GM19023 (cell line): ENCODE results near the gene SASH1.
"Not testable (repeated sequence)": the region's sequence is repeated elsewhere in the genome, so short reads cannot be mapped to it uniquely, and the experiment has no call there.

Experiments
- ATAC-seq: cut with Tn5 transposase; IDR thresholded peaks from one replicate; pipeline ENCODE4 v1.9.1; 2021; ENCODE audit warnings: mild to moderate bottlenecking, moderate library complexity; ENCODE audit not compliant: unreplicated experiment

Gene SASH1

DNA sequence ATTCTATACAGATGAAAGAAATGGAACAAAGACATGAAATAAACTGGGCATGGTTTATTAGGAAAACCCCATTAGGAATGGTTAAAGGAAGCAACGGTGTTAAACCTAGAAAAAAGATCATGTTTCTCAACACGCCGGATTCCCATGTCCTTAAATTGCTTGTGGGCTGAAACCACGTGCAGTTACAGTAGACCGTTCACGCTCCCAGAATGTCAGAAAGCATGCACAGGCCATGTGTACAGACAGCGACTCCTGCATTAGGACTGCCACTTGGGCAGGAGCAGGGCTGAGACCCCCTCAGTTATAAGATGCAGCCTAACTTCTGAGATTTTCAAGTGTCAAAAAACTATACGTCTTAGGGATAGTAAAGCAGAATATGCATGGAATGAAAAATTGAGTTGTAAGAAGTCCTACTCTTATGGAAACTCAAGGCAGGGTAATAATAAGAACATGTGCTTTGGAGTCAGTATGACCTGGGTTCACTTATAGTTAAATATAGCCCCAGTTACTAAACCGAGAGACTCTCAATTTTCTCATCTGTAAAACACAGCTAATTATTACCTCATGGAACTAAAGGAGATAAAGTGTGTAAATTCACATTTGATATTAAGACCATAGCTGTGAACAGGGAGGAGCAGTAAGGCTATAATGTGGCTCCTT lies 230.2 kb downstream of the SASH1 start:
- no peak for ATAC-seq

DNA sequence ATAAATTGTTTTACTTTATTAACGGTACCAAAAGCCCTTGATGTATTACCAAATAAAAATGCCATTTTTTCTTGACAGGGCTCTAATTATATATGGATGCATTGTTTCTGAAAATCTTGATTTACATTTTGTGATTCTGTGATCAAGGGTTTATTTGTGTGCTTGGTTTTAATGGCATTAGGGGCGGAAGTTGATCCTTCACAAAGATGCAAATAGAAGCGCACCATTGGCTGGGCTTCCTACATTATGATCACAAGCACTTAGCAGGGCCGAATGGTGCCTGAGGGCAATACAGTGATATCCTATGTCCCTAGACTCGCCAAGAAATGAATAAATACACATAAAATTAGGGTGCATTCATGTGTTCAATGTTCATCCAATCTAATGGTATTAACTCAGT lies 231.3 kb downstream of the SASH1 start:
- ATAC-seq: no peak

DNA sequence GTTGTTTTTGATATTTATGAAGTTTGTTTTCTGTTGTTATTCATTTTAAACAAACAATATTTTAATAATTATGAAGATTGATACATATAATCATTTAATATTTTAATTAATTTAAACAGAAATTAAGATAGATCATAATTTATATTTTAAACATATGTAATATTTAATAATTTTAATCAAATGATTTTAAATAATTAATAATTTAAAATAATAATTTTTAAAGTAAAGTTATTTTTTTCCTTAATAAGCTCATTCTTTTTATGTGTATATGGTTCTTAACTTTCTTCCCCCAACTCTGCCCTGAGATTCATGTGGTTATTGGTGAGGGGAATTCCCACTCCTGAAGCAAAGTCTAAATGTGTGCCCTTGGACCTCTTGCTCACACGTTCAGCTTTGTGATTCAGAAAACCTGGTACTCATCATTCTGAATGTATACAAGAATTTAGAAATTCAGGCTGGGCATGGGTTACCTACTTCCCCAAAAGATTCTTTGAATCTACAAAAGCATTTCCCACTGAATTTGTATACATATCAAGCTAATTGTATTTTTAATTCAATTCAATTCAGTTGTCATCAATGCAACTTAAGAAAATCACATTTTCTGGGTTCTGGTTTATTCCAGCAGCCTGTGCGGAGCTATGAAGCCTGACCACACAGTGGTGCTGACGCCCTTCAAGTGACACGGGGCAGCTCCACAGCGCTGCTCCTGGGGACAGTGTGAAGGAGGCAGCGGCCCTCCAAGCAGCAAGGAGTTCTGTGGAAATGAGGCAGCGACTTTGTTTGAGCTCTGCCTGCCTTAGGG lies 235.2 kb downstream of the SASH1 start:
- peak; percentile 99 for ATAC-seq

DNA sequence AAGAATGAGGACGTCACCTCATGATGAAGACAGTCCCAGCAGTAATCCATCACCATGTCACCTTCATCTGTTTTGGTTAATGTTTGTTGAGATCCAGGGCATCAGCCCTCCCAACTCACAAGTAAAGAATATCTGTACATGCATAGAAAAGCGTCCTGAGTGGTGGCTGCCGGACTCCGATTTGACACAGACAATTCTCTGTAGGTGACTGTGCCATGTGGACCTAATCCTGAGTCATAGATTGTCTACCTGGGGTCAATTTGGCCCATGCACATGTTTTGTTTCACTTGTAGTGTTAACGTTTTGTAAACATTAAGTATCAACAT lies 235.8 kb downstream of the SASH1 start:
- ATAC-seq: no peak

DNA sequence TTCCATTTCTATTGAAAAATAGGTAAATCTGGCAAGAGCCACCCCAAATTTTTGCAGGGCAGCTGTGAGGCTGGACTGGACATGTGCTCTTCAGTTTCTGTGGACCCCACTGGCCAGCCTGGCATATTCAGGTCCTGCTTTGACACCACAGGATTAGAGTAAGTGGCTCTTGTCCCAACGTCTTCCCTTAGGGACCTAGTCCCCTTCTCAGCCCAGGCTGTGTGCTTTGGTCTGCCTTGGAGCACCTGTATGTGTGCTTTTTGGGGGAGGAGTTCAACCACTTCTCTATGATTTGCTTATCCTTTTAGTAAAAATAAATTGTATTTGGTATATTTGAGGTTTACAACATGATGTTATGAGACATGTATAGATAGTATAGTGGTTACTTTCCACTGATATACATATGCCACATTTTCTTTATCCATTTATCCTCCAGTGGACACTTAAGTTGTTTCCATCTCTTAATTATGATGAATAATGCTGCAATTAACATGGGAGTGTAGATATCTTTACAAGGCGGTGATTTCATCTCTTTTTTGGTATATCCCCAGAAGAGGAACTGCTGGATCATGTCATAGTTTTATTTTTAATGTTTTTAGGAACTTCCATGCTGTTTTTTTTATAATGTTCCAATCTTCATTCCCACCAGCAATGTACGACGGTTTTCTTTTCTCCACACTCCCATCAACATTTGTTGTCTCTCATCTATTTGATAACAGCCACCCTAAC lies 236.4 kb downstream of the SASH1 start:
- no peak for ATAC-seq

DNA sequence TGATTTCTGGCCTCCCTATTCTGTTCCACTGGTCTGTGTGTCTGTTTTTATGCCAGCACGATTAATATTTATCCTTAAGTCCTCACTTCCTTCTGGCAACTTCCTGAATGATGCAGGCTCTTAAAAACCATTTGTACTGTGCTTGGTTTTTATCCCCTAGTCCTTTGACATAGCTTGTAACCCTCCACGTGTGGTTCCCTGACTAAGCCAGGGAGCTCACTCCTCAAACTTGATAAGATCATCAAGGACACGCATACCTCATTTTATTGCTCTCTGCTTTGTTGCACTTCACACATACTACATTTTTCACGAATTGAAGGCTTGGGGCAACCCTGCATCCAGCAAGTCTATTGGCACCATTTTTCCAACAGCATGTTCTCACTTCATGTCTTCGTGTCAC lies 237.8 kb downstream of the SASH1 start:
- ATAC-seq: no peak

DNA sequence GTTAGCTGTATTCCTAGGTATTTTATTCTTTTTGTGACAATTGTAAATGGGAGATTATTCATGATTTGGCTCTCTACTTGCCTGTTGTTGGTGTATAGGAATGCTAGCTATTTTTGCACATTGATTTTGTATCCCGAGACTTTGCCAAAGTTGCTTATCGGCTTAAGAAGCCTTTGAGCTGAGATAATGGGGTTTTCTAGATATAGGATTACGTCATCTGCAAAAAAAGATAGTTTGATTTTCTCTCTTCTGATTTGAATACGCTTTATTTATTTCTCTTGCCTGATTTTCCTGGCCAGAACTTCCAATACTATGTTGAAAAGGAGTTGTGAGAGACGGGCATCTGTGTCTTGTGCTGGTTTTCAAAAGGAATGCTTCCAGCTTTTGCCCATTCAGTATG lies 241.0 kb downstream of the SASH1 start:
- ATAC-seq: no peak

DNA sequence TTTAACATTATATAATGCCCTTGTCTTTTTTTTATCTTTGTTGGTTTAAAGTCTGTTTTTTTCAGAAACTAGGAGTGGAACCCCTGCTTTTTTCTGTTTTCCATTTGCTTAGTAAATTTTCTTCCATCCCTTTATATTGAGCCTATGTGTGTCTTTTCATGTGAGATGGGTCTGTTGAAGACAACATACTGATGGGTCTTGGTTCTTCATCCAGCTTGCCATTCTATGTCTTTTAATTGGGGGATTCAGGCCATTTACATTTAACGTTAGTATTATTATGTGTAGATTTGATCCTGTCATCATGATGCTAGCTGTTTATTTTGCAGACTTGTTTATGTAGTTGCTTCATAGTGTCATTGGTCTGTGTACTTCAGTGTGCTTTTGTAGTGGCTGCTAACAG lies 243.0 kb downstream of the SASH1 start:
- ATAC-seq: not testable (repeated sequence)

DNA sequence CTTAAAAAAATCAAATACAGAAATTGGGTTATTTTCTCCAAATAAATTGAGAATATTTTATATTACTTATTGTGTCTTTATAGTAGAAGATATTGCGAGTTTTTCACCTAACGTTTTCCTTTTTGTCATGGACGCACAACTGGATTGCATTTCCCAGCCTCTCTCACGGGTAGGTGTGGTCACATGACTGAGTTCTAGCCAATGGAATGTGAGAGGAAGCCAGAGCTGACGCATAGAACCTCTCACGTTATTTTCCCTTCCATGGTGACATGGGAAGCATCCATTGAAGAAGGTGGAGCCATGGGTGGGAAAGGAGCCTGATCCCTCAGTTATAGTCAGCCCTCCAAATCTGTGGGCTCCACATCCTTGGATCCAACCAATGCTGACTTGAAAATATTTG lies 248.2 kb downstream of the SASH1 start:
- no peak for ATAC-seq

DNA sequence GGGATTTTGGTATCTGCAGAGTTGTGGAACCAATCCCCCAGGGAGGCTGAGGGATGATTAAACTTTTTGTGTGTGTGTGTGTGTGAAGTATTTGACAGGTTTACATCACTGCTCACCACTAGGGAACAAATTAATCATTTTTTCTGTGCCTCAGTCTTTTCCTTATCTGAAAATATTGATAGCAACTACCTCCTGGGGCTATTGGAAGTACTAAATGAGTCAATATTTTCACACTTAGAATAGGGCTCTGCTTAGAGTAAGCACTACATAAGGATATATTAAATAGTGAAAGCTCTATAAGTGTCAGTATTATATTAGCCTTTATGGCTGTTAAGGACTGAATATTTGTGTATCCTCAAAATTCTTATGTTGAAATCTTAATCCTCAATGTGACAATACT lies 249.0 kb downstream of the SASH1 start:
- no peak for ATAC-seq

DNA sequence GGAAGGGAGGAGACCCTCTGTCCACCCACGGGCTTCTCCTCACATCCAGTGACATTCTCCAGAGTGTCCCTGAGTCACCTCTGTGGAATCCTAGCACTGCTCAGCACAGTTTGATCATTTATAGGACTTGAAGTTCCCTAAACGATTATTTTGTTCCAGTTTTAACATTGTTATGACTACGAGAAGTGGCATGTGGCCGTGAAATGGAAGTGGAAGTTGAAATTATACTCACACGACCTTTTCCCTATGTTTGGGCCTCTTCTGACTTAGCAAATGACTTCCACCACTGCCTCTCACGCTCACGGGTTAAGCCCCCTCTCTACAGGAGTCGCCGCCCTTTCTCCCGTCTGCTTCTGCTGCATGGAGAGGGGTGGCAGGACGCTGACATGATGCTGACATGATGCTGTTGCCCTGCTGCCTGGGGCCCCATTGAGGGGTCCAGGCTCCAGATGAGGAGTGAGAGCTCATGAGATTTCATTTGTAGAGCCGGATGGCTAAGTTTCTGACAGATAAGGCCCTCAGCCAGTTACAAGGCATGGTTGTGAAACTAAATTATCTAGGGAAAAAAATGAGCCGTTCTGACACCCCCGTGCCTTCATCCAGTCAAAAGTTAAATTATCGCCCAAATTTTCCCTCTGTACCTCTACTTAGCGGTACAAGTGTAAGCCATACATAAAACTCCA lies 250.6 kb downstream of the SASH1 start:
- no peak for ATAC-seq

DNA sequence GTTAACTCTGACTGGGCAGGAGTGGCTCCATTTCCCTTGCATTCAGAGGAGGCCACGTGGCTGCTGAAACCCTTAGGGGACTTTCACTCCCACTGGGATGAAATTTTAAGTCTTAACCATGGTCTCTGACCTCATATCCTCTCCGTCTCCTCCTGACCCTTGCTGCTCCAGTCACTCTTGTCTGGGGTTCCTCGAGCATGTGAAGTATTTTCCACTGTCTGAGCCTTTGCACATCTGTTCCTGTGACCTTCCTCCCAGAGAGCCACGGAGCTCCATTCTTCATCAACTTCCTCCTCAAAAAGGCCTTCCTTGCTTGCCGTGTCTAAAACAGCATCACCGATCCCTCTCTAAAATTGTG lies 251.2 kb downstream of the SASH1 start:
- no peak for ATAC-seq

DNA sequence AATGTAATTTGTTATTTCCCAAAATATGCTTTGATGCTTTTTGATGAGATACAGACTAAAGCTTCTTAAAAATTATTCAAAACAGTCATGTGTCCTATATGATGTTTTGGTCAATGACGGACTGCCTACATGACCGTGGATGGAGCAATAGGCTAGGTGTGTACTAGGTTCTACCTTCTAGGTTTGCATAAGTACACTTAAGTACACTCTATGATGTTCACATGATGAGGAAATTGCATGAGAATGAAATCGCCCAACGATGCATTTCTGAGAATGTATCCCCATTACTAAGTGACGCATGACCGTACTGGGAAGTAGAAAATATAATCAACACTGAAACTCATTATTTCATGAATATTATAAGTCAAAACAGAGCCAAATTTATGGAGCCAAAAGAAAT lies 252.9 kb downstream of the SASH1 start:
- no peak for ATAC-seq

DNA sequence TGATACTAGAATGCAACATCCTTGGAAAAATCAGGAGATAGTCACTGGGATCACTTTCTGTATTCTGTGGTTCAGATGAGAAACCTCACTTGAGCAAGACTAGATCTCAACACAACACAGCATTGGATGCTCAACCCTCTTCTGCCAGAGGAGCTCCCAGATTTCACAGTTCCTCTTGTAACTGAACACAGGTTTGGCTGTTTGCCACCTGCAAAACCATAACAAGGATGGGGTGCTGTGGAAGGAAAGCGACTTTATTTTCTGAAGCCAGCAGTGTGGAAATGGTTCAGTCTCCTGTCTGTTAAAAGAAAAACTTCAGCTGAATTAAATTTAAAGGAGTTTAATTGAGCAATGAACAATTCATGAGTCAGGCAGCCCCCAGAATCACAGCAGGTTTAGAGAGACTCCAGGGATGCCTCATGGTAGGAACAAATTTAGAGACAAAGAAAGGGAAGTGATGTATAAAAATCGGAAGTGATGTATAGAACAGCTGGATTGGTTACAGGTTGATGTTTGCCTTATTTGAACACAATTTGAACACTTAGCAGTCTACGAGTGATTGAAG lies 254.3 kb downstream of the SASH1 start:
- no peak for ATAC-seq

DNA sequence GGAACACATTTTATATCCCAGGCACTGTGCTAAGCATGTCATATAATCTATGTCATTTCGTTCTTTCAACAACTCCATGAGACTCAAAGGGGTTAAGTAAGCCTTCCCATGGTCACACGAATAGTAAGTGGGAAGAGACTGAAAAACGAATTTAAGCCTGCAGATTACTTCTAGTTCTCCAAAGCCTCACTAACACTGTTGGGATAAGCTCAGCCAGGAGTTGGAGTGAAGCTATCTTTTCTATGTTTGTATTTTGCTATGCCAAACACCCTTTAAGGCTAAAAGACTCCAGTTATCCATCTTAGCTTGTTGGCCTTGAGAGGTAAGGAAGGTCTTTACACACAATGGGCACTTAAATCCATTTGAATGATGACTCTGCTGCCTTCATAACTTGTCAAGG lies 256.1 kb downstream of the SASH1 start:
- ATAC-seq: no peak

DNA sequence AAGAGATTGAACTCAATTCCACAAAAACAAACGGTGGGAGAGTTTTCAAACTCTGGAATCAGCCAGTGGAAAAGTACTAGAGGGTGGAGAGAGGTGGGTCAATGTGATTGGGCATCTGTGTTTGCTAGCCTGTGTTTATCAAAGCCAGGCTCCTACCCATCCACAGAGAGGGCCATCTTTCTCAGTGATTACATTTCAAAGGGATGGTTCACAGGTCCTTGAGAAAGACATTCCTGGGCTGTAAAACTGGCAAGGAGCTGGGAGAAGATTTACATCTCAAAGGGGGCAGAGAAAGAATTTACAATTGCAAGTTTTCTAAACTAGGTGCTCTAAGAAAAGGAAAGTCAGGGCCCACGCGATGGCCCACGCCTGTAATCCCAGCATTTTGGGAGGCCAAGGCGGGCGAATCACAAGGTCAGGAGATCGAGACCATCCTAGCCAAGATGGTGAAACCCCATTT lies 257.4 kb downstream of the SASH1 start:
- no peak for ATAC-seq
